CD4-positive, alpha-beta T cell treated with Interferon gamma for 1 hour (primary cell): ENCODE measurements around the gene TYW5.

Experiments
- DNase-seq: peaks from one replicate; pipeline ENCODE4 v3.0.0-alpha.2; 2020

TYW5 gene

DNA sequence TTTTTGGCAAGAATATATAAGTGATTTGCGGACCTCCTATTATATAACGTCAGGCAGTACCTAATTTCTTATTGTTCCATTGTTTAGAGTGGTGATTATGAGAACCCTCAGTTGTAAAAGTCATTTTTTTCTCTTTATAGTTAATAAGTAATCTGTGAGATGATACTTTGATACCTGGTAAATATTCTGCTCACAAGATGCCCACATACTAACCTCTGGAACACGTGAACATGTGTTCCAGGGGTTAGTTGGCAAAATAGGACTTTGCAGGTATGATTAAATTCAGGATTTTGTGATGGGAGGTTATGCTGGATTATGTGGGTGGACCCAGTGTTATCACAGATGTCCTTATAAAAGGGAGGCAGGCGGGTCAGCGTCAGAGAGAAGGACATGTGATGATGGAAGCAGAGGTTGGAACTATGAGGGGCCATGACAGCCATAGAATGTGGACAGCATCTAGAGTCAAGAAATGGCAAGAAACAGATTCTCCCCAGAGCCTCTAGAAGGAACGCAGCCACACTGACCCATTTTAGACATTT lies 16.9 kb upstream of the TYW5 start:
- no peak for DNase-seq

- DNase-seq = no peak
These were observed 12.8 kb upstream of the TYW5 start for GRCh38 chr2:199968126-199968525.

GRCh38 chr2:199966976-199967375 lies 11.7 kb upstream of the TYW5 start:
- no peak for DNase-seq

GRCh38 chr2:199966405-199966804 lies 11.1 kb upstream of the TYW5 start:
- no peak for DNase-seq

DNA sequence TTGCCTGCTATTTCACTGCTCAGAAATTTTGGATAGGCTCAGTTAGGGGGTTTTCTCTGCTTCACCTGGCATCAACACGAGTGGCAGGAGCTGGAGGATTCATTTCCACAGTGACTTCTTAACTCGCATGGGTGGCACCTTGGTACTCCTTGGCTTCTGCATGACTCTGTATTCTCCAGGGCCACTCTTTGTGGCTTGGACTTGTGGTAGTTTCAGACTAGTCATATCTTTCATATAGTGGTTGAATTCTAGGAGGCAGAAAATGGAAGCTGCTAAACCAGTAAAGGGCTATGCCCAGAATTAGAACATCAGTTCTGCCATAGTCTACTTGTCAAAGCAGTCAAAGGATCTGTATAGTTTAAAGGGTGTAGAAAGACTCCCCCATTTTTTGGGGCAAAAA lies 6.9 kb upstream of the TYW5 start:
- no peak for DNase-seq

- DNase-seq = no peak
These were observed 2.7 kb upstream of the TYW5 start for GRCh38 chr2:199958014-199958413.

DNA sequence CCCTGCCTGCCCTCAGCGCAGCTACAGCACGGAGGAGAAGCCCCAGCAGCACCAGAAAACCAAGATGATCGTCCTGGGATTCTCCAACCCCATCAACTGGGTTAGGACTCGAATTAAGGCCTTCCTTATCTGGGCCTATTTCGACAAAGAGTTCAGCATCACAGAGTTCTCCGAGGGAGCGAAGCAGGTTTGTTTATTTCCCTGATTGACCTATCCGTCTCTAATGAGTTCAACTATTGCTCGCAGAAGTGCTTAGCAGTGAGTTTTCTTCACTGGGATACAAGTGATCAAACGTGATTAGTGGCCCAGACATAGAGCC lies 730 bp upstream of the TYW5 start:
- DNase-seq = no peak

DNA sequence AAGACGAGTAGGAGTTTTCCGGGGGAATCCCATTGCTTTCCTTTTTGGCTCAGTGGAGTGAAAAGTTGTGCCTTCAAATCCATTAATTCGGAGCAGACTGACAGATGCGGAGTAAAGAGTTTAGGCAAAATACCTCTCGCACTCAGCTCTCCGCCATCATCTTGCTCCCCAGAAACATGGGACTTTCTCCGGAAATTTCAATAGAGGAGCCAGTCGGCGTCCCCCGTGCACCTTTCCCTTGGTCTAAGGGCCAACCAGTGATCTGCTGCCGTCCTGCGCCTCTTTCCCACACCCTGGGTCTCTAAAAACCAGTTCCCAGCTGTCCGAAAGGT lies 318 bp downstream of the TYW5 start:
- no peak for DNase-seq

- no peak for DNase-seq
These were observed 4.3 kb downstream of the TYW5 start for GRCh38 chr2:199951023-199951422.

GRCh38 chr2:199950396-199950795 lies 4.9 kb downstream of the TYW5 start:
- no peak for DNase-seq

- DNase-seq = no peak
These were observed 8.5 kb downstream of the TYW5 start for GRCh38 chr2:199946836-199947235.

DNA sequence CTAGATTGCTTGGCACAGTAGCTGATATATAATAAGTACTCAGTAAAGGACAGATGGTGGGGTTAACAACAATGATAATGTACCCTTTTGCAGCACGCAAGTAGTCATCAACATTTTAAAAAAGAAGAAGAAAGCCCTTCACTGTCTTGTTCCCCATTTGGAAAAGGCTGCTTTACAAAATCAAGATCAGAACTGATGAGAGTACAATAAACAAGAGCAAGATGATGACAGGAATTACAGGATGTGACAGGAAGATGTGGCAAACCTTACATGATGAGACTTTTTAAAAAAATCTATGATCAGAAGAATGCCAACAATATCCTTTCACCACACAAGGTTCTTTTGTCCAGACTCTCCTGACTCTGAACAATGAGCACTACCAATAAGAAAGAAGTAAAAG lies 9.1 kb downstream of the TYW5 start:
- no peak for DNase-seq

GRCh38 chr2:199943373-199943772 lies 11.9 kb downstream of the TYW5 start:
- no peak for DNase-seq

- DNase-seq = no peak
These were observed 14.9 kb downstream of the TYW5 start for GRCh38 chr2:199940373-199940772.

- DNase-seq = no peak
These were observed 18.7 kb downstream of the TYW5 start for GRCh38 chr2:199936554-199936953.

DNA sequence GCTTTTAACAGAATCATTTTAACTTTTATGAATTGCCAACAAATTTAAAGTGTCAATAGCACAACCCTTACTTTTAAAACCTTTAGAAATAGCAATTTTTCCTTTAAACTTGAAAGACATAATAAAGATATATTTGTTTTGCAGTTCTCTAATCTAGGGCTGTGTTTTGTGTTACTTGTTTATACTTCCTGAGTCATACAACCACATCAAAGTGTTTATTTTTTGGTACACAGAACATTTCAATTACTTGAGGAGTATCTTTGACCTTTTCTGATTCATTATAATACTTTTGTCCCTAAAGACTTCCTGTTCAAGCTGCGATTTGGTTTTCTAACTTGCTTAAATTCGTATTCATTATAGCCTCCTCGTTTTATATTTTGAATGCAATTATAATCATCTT lies 21.8 kb downstream of the TYW5 start:
- DNase-seq = no peak

DNA sequence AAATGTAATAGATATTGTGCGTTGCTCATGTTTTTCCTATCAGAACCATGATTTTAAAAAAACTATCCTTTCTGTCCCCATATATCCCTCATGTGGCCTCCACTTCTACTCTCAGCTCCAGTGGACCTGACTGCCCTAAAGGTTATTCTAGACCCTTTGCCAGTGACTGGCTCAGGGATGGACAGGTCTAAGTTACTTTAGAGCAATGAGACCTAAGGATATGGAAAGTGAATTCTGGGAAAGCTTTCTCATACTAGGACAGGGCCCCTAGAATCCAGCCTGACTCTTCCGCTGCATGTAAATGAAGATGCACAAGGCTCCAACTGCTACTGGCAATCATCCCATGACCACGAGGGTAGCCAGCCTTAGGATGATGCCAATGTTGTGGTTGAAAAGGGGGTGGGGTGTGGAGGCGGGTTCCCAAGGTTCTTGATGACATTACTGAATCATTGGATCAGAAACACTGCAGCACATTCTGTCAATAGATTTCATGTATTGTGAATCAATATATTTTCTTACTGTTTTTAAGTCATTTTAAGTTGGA lies 22.9 kb downstream of the TYW5 start:
- DNase-seq = no peak

DNA sequence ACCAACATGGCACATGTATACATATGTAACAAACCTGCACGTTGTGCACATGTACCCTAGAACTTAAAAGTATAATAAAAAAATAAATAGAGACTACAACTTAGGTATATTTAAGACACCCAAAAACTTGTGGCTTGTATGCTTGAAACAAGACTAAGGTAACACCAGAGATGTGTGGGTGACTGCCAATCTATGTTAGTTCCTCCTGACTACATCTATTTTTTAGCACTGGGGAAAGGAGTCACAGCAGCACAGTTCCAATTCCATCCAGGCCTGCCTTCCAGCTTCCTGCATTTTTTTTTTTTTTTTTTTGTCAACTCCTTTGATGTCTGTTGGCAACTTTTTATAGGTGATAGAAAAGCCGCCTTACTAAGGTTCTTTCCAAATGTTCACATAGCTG lies 26.0 kb downstream of the TYW5 start:
- DNase-seq = no peak

DNA sequence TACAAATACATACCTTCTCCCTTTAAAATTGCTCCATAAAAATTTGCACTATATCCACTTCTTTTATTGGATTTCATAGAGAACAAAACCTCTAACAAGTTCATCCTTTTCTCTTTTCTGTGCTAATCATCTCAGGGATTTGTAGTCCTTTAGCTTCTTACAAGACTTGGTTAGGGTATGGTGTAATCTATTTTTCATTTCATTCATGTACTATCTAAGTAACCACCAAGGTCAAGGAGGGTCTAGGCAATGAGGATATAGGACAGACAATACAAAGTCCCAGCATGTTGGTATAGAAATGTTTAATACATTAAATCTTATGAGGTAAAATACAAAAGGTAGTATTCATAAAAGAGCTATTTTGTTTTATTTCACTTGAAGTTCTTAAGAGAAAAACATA lies 26.7 kb downstream of the TYW5 start:
- DNase-seq = no peak

DNA sequence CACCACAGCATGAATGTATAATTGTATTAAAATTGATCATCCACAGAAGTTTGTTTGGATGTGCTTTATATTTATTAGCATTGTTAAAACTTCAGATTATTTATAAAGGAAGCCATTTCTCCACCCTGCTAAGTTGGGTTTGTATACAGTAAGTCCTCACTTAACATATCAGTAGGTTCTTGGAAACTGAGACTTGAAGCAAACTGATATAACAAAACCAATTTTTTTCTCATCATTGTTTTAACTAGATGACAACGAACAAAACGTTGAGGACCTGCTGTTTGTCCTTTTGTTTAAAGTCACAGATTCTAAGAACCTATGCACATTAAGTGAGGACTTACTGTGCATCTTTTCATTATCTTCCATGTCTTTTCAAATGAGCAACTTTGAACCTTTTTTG lies 27.1 kb downstream of the TYW5 start:
- DNase-seq = no peak

- DNase-seq = no peak
These were observed 28.5 kb downstream of the TYW5 start for GRCh38 chr2:199926806-199927205.

DNA sequence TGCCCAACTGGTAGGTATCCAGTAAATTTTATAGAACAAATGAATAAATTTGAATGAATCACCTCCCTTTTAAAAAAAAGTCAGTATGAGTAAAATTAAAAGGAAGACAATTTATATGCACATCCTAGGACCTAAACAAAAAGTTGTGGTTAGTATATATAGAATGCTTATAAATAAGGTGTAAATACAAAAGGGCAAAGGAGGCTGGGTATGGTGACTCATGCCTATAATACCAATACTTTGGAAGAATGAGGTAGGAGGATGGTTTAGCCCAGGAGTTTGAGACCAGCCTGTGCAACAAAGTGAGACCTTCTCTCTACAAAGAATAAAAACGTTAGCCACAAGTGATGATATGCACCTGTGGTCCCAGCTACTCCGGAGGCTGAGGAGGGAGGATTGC lies 31.4 kb downstream of the TYW5 start:
- no peak for DNase-seq

GRCh38 chr2:199922856-199923255 lies 32.4 kb downstream of the TYW5 start:
- no peak for DNase-seq

DNA sequence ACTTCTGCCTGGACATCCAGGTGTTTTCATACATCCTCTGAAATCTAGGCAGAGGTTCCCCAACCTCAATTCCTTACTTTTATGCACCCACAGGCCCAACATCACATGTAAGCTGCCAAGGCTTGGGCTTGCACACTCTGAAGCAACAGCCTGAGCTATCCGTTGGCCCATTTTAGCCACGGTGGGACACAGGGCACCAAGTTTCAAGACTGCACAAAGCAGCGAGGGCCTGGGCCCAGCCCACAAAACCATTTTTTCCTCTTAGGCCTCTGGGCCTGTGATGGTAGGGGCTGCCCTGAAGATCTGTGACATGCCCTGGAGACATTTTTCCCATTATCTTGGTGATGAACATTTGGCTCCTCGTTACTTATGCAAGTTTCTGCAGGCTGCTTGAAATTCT lies 38.3 kb downstream of the TYW5 start:
- no peak for DNase-seq

GRCh38 chr2:199914372-199914958 lies 40.8 kb downstream of the TYW5 start:
- DNase-seq = no peak
